Fibroblast of lung (primary cell): Measurements from ENCODE around the gene MGST3. TPM values are rescaled to one million over a fixed set of nuclear protein-coding genes. Genes with fewer than 3 reads are reported as not detected.

Experiments
- DNase-seq, 2 donors: peaks; one replicate each; pipeline versions ENCODE4 v3.0.0 to v3.0.0-alpha.2; 2010; ENCODE audit warnings: low read depth in 2 of 2
- H2AFZ ChIP-seq: 2 replicates; pipeline ENCODE4 v1.5.1; 2012; ENCODE audit warnings: low read length, control low read depth, inconsistent platforms
- H3K27ac ChIP-seq: 2 replicates; pipeline ENCODE4 v1.5.1; 2011; ENCODE audit warnings: low read length, control low read depth; ENCODE audit not compliant: insufficient read depth
- H3K27me3 ChIP-seq: 2 replicates; pipeline ENCODE4 v1.5.1; 2011; ENCODE audit warnings: mild to moderate bottlenecking, low read length; ENCODE audit not compliant: control insufficient read depth, insufficient read depth
- H3K36me3 ChIP-seq: 2 replicates; pipeline ENCODE4 v1.5.1; 2011; ENCODE audit warnings: low read length; ENCODE audit not compliant: control insufficient read depth, insufficient read depth
- H3K4me1 ChIP-seq: 2 replicates; pipeline ENCODE4 v1.5.1; 2011; ENCODE audit warnings: low read length; ENCODE audit not compliant: control insufficient read depth, insufficient read depth; ENCODE audit errors: extremely low read depth
- H3K4me2 ChIP-seq: 2 replicates; pipeline ENCODE4 v1.5.1; 2011; ENCODE audit warnings: low read length, control low read depth; ENCODE audit not compliant: insufficient read depth; ENCODE audit errors: extremely low read depth
- H3K4me3 ChIP-seq, 4 experiments: fragments of 200-600 bp in 1 of 4; sonication (generic) in 1 of 4; replicated peaks in 1 of 4; 2 replicates each; pipeline ENCODE4 v1.5.1; 2011 to 2016; ENCODE audit warnings: low read length in 4 of 4, low read depth in 3 of 4, mild to moderate bottlenecking in 3 of 4, control low read depth in 2 of 4, inconsistent platforms in 1 of 4, mixed read lengths in 1 of 4; ENCODE audit not compliant: insufficient read depth in 1 of 4; ENCODE audit errors: control extremely low read depth in 1 of 4
- H3K79me2 ChIP-seq: 2 replicates; pipeline ENCODE4 v1.5.1; 2012; ENCODE audit warnings: mild to moderate bottlenecking, low read length, inconsistent platforms; ENCODE audit not compliant: control insufficient read depth, insufficient read depth
- H3K9ac ChIP-seq: 2 replicates; pipeline ENCODE4 v1.5.1; 2011; ENCODE audit warnings: mild to moderate bottlenecking, low read length, control low read depth; ENCODE audit not compliant: insufficient read depth
- H3K9me3 ChIP-seq: 2 replicates; pipeline ENCODE4 v1.5.1; 2012; ENCODE audit warnings: low read depth, low read length; ENCODE audit not compliant: control insufficient read depth, insufficient read depth
- H4K20me1 ChIP-seq: 2 replicates; pipeline ENCODE4 v1.5.1; 2011; ENCODE audit warnings: low read length; ENCODE audit not compliant: control insufficient read depth, insufficient read depth; ENCODE audit errors: extremely low read depth
- EZH2 ChIP-seq: IDR thresholded peaks from 2 replicates; pipeline ENCODE4 v1.5.1; 2012; ENCODE audit warnings: low read length, control low read depth, mild to moderate bottlenecking; ENCODE audit errors: missing control alignments
- polyA plus RNA-seq, 2 donors: library from polyadenylated mRNA; depleted of rRNA in 1 of 2; stranded (reverse) in 1 of 2; unstranded in 1 of 2; fragments of >200 nt; gene quantifications; 2 replicates each; pipeline ENCODE4 v1.2.1, GENCODE V29; 2011 to 2012; ENCODE audit warnings: missing spikeins in 1 of 2
- total RNA-seq: library from RNA; depleted of rRNA; stranded (reverse); fragments of >200 nt; gene quantifications from 2 replicates; pipeline ENCODE4 v1.2.1, GENCODE V29; 2014
- TF ChIP-seq, protein P1 (sequence below), 2 donors: IDR thresholded peaks in 1 of 2; conservative IDR thresholded peaks in 1 of 2; 1 replicate in 1 of 2; 2 replicates in 1 of 2; pipeline ENCODE4 v1.5.1; 2011 to 2012; ENCODE audit warnings: low read length in 2 of 2, control low read depth in 1 of 2, inconsistent platforms in 1 of 2, low read depth in 1 of 2, mild to moderate bottlenecking in 1 of 2

Gene MGST3
- total and polyA plus RNA-seq, 2 donors (not counting 1 experiment from before 2014, with no cell fraction given), result 346 to 355 TPM

DNA sequence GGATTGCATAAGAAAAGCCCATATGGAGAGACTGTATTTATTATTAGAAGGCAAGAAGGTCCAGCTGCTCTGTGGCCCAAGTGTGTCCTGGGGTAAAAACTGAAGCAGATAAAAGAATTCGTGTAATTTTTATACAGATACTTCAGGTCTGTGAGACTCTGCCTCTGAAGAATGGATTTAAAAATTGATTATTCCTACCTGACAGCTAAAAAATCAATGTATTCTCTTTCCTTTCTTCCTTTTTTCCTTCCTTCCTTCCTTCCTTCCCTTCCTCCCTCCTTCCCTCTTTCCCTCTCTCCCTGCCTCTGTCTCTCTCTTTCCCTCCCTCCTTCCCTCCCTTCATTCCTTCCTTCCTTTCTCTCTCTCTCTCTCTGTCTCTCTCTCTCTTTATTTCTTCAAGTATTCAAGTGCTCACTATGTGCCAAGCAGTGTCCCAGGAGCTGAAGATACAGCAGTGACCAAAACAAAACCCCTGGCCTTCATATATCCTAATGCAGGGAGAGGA, 11.3 kb upstream of the MGST3 start:
- DNase-seq, result no peak
- no peaks in the 10 kb centered on the region for H3K9me3 ChIP-seq

DNA sequence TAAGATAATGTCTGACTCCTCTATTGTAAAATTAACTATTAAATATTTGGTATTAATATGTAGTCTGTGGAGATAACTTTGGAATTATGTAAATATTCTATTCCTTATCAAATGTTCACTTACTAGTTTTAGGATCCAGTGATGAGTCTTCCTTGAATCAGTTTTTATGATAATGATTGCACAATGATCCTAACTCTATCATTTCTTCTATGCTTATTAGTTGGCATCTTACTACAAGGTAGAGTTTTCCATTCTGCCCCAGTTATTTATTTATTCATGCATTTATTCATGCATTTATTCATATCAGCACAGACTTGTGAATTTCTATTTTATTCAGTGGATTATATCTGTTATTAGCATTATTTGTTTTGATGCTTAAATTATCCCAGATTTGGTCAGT, 7.4 kb upstream of the MGST3 start:
- H2AFZ ChIP-seq, result no peak overlapping the region
- no peak overlapping the region for H3K4me3 ChIP-seq
- TF ChIP-seq, protein P1, sequence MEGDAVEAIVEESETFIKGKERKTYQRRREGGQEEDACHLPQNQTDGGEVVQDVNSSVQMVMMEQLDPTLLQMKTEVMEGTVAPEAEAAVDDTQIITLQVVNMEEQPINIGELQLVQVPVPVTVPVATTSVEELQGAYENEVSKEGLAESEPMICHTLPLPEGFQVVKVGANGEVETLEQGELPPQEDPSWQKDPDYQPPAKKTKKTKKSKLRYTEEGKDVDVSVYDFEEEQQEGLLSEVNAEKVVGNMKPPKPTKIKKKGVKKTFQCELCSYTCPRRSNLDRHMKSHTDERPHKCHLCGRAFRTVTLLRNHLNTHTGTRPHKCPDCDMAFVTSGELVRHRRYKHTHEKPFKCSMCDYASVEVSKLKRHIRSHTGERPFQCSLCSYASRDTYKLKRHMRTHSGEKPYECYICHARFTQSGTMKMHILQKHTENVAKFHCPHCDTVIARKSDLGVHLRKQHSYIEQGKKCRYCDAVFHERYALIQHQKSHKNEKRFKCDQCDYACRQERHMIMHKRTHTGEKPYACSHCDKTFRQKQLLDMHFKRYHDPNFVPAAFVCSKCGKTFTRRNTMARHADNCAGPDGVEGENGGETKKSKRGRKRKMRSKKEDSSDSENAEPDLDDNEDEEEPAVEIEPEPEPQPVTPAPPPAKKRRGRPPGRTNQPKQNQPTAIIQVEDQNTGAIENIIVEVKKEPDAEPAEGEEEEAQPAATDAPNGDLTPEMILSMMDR (conservative IDR thresholded peaks at IDR 0.05 in 1 of 2, IDR thresholded peaks at IDR 0.05 in 1 of 2; ENCODE audit: low read depth in 1 of 2, low read length in 2 of 2), result no peak
- no peak for TF ChIP-seq EZH2
- H3K9ac ChIP-seq, result no peak overlapping the region
- H3K9me3 ChIP-seq, result no peaks in the 10 kb centered on the region
- no peaks in the 10 kb centered on the region for H3K4me1 ChIP-seq
- no peak overlapping the region for H3K27ac ChIP-seq
- no peaks in the 10 kb centered on the region for H3K36me3 ChIP-seq
- no peaks in the 10 kb centered on the region for H3K79me2 ChIP-seq
- no peak for DNase-seq
- no peak overlapping the region for H3K4me2 ChIP-seq
- no peaks in the 10 kb centered on the region for H4K20me1 ChIP-seq
- H3K27me3 ChIP-seq, result no peaks in the 10 kb centered on the region

More for the DNA sequence above, 11.3 kb upstream of the MGST3 start:
- no peaks in the 10 kb centered on the region for H3K79me2 ChIP-seq
- no peak overlapping the region for H3K9ac ChIP-seq
- H4K20me1 ChIP-seq, result no peaks in the 10 kb centered on the region
- no peak overlapping the region for H2AFZ ChIP-seq
- no peaks in the 10 kb centered on the region for H3K4me1 ChIP-seq
- H3K27ac ChIP-seq, result no peak overlapping the region
- H3K4me2 ChIP-seq, result no peak overlapping the region
- no peaks in the 10 kb centered on the region for H3K36me3 ChIP-seq
- no peak for TF ChIP-seq EZH2
- TF ChIP-seq, protein P1 (conservative IDR thresholded peaks at IDR 0.05 in 1 of 2, IDR thresholded peaks at IDR 0.05 in 1 of 2; ENCODE audit: low read depth in 1 of 2, low read length in 2 of 2), result no peak
- no peaks in the 10 kb centered on the region for H3K27me3 ChIP-seq
- H3K4me3 ChIP-seq, result no peak overlapping the region

DNA sequence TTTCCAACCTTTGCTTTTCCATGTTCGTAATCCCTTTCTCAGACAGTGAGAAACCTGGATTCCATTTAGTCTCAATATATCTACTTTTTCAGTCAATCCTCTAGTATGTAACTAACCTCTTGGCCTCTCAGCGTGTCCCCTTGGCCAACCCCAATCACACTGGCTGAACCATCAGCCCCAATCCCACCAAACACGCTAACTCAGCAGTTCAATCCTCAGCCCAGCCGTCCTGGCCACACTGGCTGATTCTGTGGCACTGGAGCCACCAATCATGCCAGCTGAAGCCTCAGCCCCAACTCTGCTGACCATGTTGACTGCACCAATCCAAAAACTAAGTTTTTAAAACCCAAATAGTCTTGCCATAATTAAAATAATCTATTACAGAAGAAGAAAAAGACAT, 6.6 kb upstream of the MGST3 start:
- no peaks in the 10 kb centered on the region for H3K4me1 ChIP-seq
- H3K4me3 ChIP-seq, result no peak overlapping the region
- no peak for DNase-seq
- no peaks in the 10 kb centered on the region for H3K9me3 ChIP-seq
- TF ChIP-seq, protein P1 (conservative IDR thresholded peaks at IDR 0.05 in 1 of 2, IDR thresholded peaks at IDR 0.05 in 1 of 2; ENCODE audit: low read depth in 1 of 2, low read length in 2 of 2), result no peak
- TF ChIP-seq EZH2, result no peak
- no peaks in the 10 kb centered on the region for H4K20me1 ChIP-seq
- H3K79me2 ChIP-seq, result no peaks in the 10 kb centered on the region
- H3K4me2 ChIP-seq, result no peak overlapping the region
- no peaks in the 10 kb centered on the region for H3K36me3 ChIP-seq
- no peak overlapping the region for H2AFZ ChIP-seq
- H3K9ac ChIP-seq, result no peak overlapping the region
- H3K27ac ChIP-seq, result no peak overlapping the region
- no peaks in the 10 kb centered on the region for H3K27me3 ChIP-seq
